Ishikawa (cell line): Measurements from ENCODE around the gene C7orf57.

Source experiments
- CREB1 ChIP-seq: IDR thresholded peaks from 2 replicates; pipeline ENCODE4 v1.6.1; 2012; ENCODE audit warnings: low read depth
- EGR1 ChIP-seq: IDR thresholded peaks from 2 replicates; pipeline ENCODE4 v1.6.1; 2012
- EP300 ChIP-seq: IDR thresholded peaks from 2 replicates; pipeline ENCODE4 v1.6.1; 2012; ENCODE audit warnings: borderline replicate concordance
- FOXM1 ChIP-seq: IDR thresholded peaks from 2 replicates; pipeline ENCODE4 v1.6.1; 2012; ENCODE audit warnings: low read depth, borderline replicate concordance
- NFIC ChIP-seq: IDR thresholded peaks from 2 replicates; pipeline ENCODE4 v1.6.1; 2012
- RAD21 ChIP-seq: IDR thresholded peaks from 2 replicates; pipeline ENCODE4 v1.6.1; 2012; ENCODE audit warnings: low read depth
- TAF1 ChIP-seq: IDR thresholded peaks from 2 replicates; pipeline ENCODE4 v1.6.1; 2012; ENCODE audit warnings: low read depth, mild to moderate bottlenecking
- TCF12 ChIP-seq: IDR thresholded peaks from 2 replicates; pipeline ENCODE4 v1.6.1; 2012; ENCODE audit warnings: low read depth
- YY1 ChIP-seq: IDR thresholded peaks from 2 replicates; pipeline ENCODE4 v1.6.1; 2012; ENCODE audit warnings: low read depth
- ZBTB7A ChIP-seq: IDR thresholded peaks from 2 replicates; pipeline ENCODE4 v1.6.1; 2012; ENCODE audit warnings: low read depth
- TF ChIP-seq, protein P1 (sequence below): IDR thresholded peaks from 2 replicates; pipeline ENCODE4 v1.6.1; 2012
- TF ChIP-seq, protein P2 (sequence below): IDR thresholded peaks from 2 replicates; pipeline ENCODE4 v1.6.1; 2012; ENCODE audit warnings: low read depth, mild to moderate bottlenecking

DNA sequence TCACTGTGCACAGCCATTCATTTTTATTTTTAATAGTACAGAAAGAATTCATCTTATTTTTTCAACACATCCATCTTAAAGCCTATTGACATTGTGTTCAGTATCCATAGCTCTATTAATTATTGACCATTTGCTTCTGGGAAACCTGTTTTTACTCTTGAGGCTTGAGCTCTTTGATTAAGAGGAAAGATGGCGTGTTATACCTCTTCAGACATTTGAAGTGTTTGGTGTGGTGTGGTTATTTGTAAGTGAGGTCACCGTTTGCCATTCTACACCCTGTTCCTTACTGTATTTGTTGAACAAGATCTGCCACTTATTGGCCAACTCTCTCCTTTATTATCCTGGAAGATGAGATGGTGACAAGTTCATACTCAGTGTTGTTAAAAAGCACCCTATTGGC lies 18.4 kb downstream of the C7orf57 start:
- TF ChIP-seq TAF1 (no peak), YY1 (no peak), TCF12 (no peak), EGR1 (no peak), CREB1 (no peak), EP300 (no peak), FOXM1 (no peak), NFIC (no peak), RAD21 (no peak), ZBTB7A (no peak)
- TF ChIP-seq, protein P1, sequence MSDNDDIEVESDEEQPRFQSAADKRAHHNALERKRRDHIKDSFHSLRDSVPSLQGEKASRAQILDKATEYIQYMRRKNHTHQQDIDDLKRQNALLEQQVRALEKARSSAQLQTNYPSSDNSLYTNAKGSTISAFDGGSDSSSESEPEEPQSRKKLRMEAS, result no peak
- TF ChIP-seq, protein P2, sequence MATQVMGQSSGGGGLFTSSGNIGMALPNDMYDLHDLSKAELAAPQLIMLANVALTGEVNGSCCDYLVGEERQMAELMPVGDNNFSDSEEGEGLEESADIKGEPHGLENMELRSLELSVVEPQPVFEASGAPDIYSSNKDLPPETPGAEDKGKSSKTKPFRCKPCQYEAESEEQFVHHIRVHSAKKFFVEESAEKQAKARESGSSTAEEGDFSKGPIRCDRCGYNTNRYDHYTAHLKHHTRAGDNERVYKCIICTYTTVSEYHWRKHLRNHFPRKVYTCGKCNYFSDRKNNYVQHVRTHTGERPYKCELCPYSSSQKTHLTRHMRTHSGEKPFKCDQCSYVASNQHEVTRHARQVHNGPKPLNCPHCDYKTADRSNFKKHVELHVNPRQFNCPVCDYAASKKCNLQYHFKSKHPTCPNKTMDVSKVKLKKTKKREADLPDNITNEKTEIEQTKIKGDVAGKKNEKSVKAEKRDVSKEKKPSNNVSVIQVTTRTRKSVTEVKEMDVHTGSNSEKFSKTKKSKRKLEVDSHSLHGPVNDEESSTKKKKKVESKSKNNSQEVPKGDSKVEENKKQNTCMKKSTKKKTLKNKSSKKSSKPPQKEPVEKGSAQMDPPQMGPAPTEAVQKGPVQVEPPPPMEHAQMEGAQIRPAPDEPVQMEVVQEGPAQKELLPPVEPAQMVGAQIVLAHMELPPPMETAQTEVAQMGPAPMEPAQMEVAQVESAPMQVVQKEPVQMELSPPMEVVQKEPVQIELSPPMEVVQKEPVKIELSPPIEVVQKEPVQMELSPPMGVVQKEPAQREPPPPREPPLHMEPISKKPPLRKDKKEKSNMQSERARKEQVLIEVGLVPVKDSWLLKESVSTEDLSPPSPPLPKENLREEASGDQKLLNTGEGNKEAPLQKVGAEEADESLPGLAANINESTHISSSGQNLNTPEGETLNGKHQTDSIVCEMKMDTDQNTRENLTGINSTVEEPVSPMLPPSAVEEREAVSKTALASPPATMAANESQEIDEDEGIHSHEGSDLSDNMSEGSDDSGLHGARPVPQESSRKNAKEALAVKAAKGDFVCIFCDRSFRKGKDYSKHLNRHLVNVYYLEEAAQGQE, result no peak
